ENCODE results near the gene RUVBL2.
"Not testable (repeated sequence)": the region's sequence is repeated elsewhere in the genome, so short reads cannot be mapped to it uniquely, and the experiment has no call there.

RUVBL2 gene

GRCh38 chr19:49049011-49049410 lies 55.3 kb downstream of the RUVBL2 start, which contains the start of gene CGB8:
Gene CGB8, minus strand, starts transcription at chr19:49049111. Its CDS starts 372 bp downstream, at chr19:49048739.
- H3K27me3 Mint-ChIP-seq; H3K36me3 Mint-ChIP-seq; ATAC-seq (ENCODE audit: low read depth); H3K4me3 Mint-ChIP-seq; H3K27ac Mint-ChIP-seq; H3K4me1 Mint-ChIP-seq; DNase-seq (ENCODE audit: low spot score in 2 of 2); H3K9me3 Mint-ChIP-seq: not testable (repeated sequence)

GRCh38 chr19:49049834-49050233 lies 56.1 kb downstream of the RUVBL2 start:
- DNase-seq (ENCODE audit: low spot score in 2 of 2); H3K27me3 Mint-ChIP-seq; H3K4me1 Mint-ChIP-seq; H3K36me3 Mint-ChIP-seq; H3K9me3 Mint-ChIP-seq; ATAC-seq (ENCODE audit: low read depth); H3K27ac Mint-ChIP-seq; H3K4me3 Mint-ChIP-seq: not testable (repeated sequence)

- H3K36me3 Mint-ChIP-seq; H3K4me1 Mint-ChIP-seq; ATAC-seq (ENCODE audit: low read depth); H3K4me3 Mint-ChIP-seq; H3K27me3 Mint-ChIP-seq; H3K9me3 Mint-ChIP-seq; H3K27ac Mint-ChIP-seq; DNase-seq (ENCODE audit: low spot score in 2 of 2): not testable (repeated sequence)
These were observed 56.8 kb downstream of the RUVBL2 start for GRCh38 chr19:49050376-49051033.

GRCh38 chr19:49056101-49056901 lies 62.6 kb downstream of the RUVBL2 start:
- peak; percentile 46 to 63 for DNase-seq (ENCODE audit: low spot score in 2 of 2)
- Mint-ChIP-seq H3K4me1 (peaks cover 16% of the 10 kb centered on the region), H3K4me3 (peak overlapping the region; percentile 79), H3K27ac (no peak overlapping the region), H3K36me3 (peaks cover 2% of the 10 kb centered on the region), H3K27me3 (peaks cover 21% of the 10 kb centered on the region), H3K9me3 (peaks cover 2% of the 10 kb centered on the region)
- ATAC-seq (ENCODE audit: low read depth) = peak; percentile 82

- Mint-ChIP-seq H3K27me3 (peaks cover 25% of the 10 kb centered on the region), H3K4me3 (peak overlapping the region; percentile 79), H3K4me1 (peaks cover 16% of the 10 kb centered on the region)
- H3K36me3 Mint-ChIP-seq; ATAC-seq (ENCODE audit: low read depth); H3K9me3 Mint-ChIP-seq; H3K27ac Mint-ChIP-seq: not testable (repeated sequence)
- peak in 1 of 2 donors; percentile 31 for DNase-seq (ENCODE audit: low spot score in 2 of 2)
These were observed 63.4 kb downstream of the RUVBL2 start for GRCh38 chr19:49056902-49057596.

- DNase-seq (ENCODE audit: low spot score in 2 of 2) (no peak), ATAC-seq (ENCODE audit: low read depth) (no peak)
- peaks cover 2% of the 10 kb centered on the region for H3K9me3 Mint-ChIP-seq
- H3K36me3 Mint-ChIP-seq = peaks cover 2% of the 10 kb centered on the region
- H3K27ac Mint-ChIP-seq = no peak within 1 kb of the TSS
- peaks cover 25% of the 10 kb centered on the region for H3K27me3 Mint-ChIP-seq
- H3K4me1 Mint-ChIP-seq = peaks cover 16% of the 10 kb centered on the region
- H3K4me3 Mint-ChIP-seq = peak within 1 kb of the TSS; percentile 79
These were observed 64.0 kb downstream of the RUVBL2 start, which contains the start of gene CGB7 for GRCh38 chr19:49057636-49058234. Gene CGB7, minus strand, starts transcription at chr19:49057749. Its CDS starts 2,374 bp downstream, at chr19:49055375.

- Mint-ChIP-seq H3K27me3 (peaks cover 26% of the 10 kb centered on the region), H3K4me1 (peaks cover 16% of the 10 kb centered on the region), H3K36me3 (peaks cover 2% of the 10 kb centered on the region), H3K9me3 (peaks cover 2% of the 10 kb centered on the region), H3K4me3 (peak overlapping the region; percentile 79), H3K27ac (no peak overlapping the region)
- no peak for ATAC-seq (ENCODE audit: low read depth)
- peak in 1 of 2 donors; percentile 22 for DNase-seq (ENCODE audit: low spot score in 2 of 2)
These were observed 64.9 kb downstream of the RUVBL2 start for GRCh38 chr19:49058562-49058961.

- Mint-ChIP-seq H3K9me3 (peaks cover 2% of the 10 kb centered on the region), H3K27ac (no peak overlapping the region), H3K27me3 (peaks cover 24% of the 10 kb centered on the region), H3K4me1 (peaks cover 16% of the 10 kb centered on the region), H3K36me3 (peaks cover 2% of the 10 kb centered on the region), H3K4me3 (no peak overlapping the region)
- DNase-seq (ENCODE audit: low spot score in 2 of 2) (no peak), ATAC-seq (ENCODE audit: low read depth) (no peak)
These were observed 65.4 kb downstream of the RUVBL2 start for GRCh38 chr19:49059053-49059452.

GRCh38 chr19:49061000-49061399 lies 67.3 kb downstream of the RUVBL2 start:
- H3K27ac Mint-ChIP-seq = no peak overlapping the region
- peaks cover 2% of the 10 kb centered on the region for H3K36me3 Mint-ChIP-seq
- H3K27me3 Mint-ChIP-seq = peaks cover 24% of the 10 kb centered on the region
- H3K4me1 Mint-ChIP-seq = peaks cover 20% of the 10 kb centered on the region
- ATAC-seq (ENCODE audit: low read depth) (no peak), DNase-seq (ENCODE audit: low spot score in 2 of 2) (no peak)
- no peak overlapping the region for H3K4me3 Mint-ChIP-seq
- H3K9me3 Mint-ChIP-seq = peaks cover 2% of the 10 kb centered on the region

GRCh38 chr19:49061445-49061844 lies 67.8 kb downstream of the RUVBL2 start:
- DNase-seq (ENCODE audit: low spot score in 2 of 2) = no peak
- peaks cover 17% of the 10 kb centered on the region for H3K4me1 Mint-ChIP-seq
- H3K36me3 Mint-ChIP-seq = peaks cover 2% of the 10 kb centered on the region
- H3K9me3 Mint-ChIP-seq = peaks cover 2% of the 10 kb centered on the region
- H3K27me3 Mint-ChIP-seq = peaks cover 26% of the 10 kb centered on the region
- H3K4me3 Mint-ChIP-seq = no peak overlapping the region
- no peak for ATAC-seq (ENCODE audit: low read depth)
- H3K27ac Mint-ChIP-seq = no peak overlapping the region

- Mint-ChIP-seq H3K9me3 (peaks cover 2% of the 10 kb centered on the region), H3K36me3 (peaks cover 2% of the 10 kb centered on the region), H3K4me3 (no peak overlapping the region), H3K27me3 (peaks cover 32% of the 10 kb centered on the region), H3K27ac (no peak overlapping the region), H3K4me1 (peaks cover 4% of the 10 kb centered on the region)
- ATAC-seq (ENCODE audit: low read depth) = no peak
- DNase-seq (ENCODE audit: low spot score in 2 of 2) = no peak
These were observed 70.4 kb downstream of the RUVBL2 start for GRCh38 chr19:49064029-49064629.

GRCh38 chr19:49064768-49065611 lies 71.3 kb downstream of the RUVBL2 start, which contains the start of gene NTF4:
Gene NTF4, minus strand, starts transcription at chr19:49064818. Its CDS starts 2,821 bp downstream, at chr19:49061997.
- ATAC-seq (ENCODE audit: low read depth) = no peak
- Mint-ChIP-seq H3K27ac (no peak within 1 kb of the TSS), H3K4me1 (peaks cover 4% of the 10 kb centered on the region), H3K9me3 (peaks cover 2% of the 10 kb centered on the region), H3K4me3 (no peak within 1 kb of the TSS), H3K36me3 (peaks cover 5% of the 10 kb centered on the region), H3K27me3 (peaks cover 35% of the 10 kb centered on the region)
- DNase-seq (ENCODE audit: low spot score in 2 of 2) = no peak
